K562 (cell line): ENCODE data around the gene PI4KA. TPM values are rescaled to one million over a fixed set of nuclear protein-coding genes. Genes with fewer than 3 reads are reported as not detected.

Experiments used
- ARHGAP35 ChIP-seq: fragments of 450-650 bp; IDR thresholded peaks from 2 replicates; pipeline ENCODE4 v1.6.1; 2018; ENCODE audit not compliant: partially characterized antibody
- CBX1 ChIP-seq: sonication (generic); IDR thresholded peaks from 2 replicates; pipeline ENCODE4 v1.6.1; 2016; ENCODE audit warnings: antibody characterized with exemption, low read depth, mild to moderate bottlenecking
- CBX3 ChIP-seq, 2 experiments: IDR thresholded peaks; 1 replicate in 1 of 2; 2 replicates in 1 of 2; pipeline ENCODE4 v1.6.1; 2012; ENCODE audit warnings: inconsistent platforms in 2 of 2, low read length in 2 of 2, borderline replicate concordance in 1 of 2, control low read depth in 1 of 2
- DNMT1 ChIP-seq: fragments of 450-650 bp; IDR thresholded peaks from 2 replicates; pipeline ENCODE4 v1.6.1; 2016; ENCODE audit warnings: antibody characterized with exemption, mild to moderate bottlenecking
- EP300 ChIP-seq: IDR thresholded peaks from 2 replicates; pipeline ENCODE4 v1.6.1; 2012; ENCODE audit warnings: low read length, improper control_type of control experiment
- FOXK2 ChIP-seq, 2 experiments: fragments of 450-650 bp; IDR thresholded peaks in 1 of 2; conservative IDR thresholded peaks in 1 of 2; 2 replicates each; pipeline ENCODE4 v1.6.1; 2016; ENCODE audit warnings: low read depth in 2 of 2, mild to moderate bottlenecking in 1 of 2
- GABPA ChIP-seq: fragments of 200-800 bp; sonication (Bioruptor generic); conservative IDR thresholded peaks from 2 replicates; pipeline ENCODE4 v1.6.1; 2016; ENCODE audit warnings: low read depth, missing genetic modification characterization, missing compliant biosample characterization
- HES1 ChIP-seq: fragments of 450-650 bp; IDR thresholded peaks from 2 replicates; pipeline ENCODE4 v1.6.1; 2016; ENCODE audit warnings: low read depth, mild to moderate bottlenecking, moderate library complexity
- KHSRP ChIP-seq: fragments of 450-650 bp; IDR thresholded peaks from 2 replicates; pipeline ENCODE4 v1.6.1; 2017
- L3MBTL2 ChIP-seq: fragments of 450-650 bp; IDR thresholded peaks from 2 replicates; pipeline ENCODE4 v1.6.1; 2016; ENCODE audit warnings: mild to moderate bottlenecking, moderate library complexity
- MXI1 ChIP-seq: IDR thresholded peaks from 2 replicates; pipeline ENCODE4 v1.6.1; 2011; ENCODE audit warnings: low read depth, mild to moderate bottlenecking, improper control_type of control experiment, low read length
- RAD21 ChIP-seq, 2 experiments: fragments of 250-450 bp in 1 of 2; fragments of 450-650 bp in 1 of 2; sonication (Bioruptor Pico) in 1 of 2; formaldehyde crosslinking in 1 of 2; IDR thresholded peaks in 1 of 2; conservative IDR thresholded peaks in 1 of 2; 2 replicates each; pipeline versions ENCODE4 v1.4.0 to v1.8.0; 2020 to 2022; ENCODE audit warnings: mild to moderate bottlenecking in 2 of 2, moderate library complexity in 1 of 2
- SNAPC5 ChIP-seq: fragments of 250-450 bp; sonication (Bioruptor Pico); IDR thresholded peaks from 2 replicates; pipeline ENCODE4 v1.8.0; 2021; ENCODE audit warnings: moderate library complexity, mild to moderate bottlenecking, inconsistent platforms
- STAG1 ChIP-seq: sonication (generic); formaldehyde crosslinking; IDR thresholded peaks from 2 replicates; pipeline ENCODE4 v1.5.0; 2020; ENCODE audit warnings: missing genetic modification reagents, borderline replicate concordance
- TAL1 ChIP-seq: fragments of 450-650 bp; IDR thresholded peaks from 2 replicates; pipeline ENCODE4 v1.6.1; 2016; ENCODE audit warnings: mild to moderate bottlenecking
- ZBTB8A ChIP-seq: fragments of 450-650 bp; IDR thresholded peaks from 2 replicates; pipeline ENCODE4 v1.6.1; 2018; ENCODE audit warnings: mild to moderate bottlenecking, moderate library complexity; ENCODE audit not compliant: partially characterized antibody
- ZC3H11A ChIP-seq: IDR thresholded peaks from 2 replicates; pipeline ENCODE4 v1.6.1; 2012; ENCODE audit warnings: low read depth, low read length, improper control_type of control experiment
- ZFP36 ChIP-seq: fragments of 150-350 bp; IDR thresholded peaks from 2 replicates; pipeline ENCODE4 v1.6.1; 2018; ENCODE audit warnings: low read length, low read depth; ENCODE audit not compliant: partially characterized antibody
- ZKSCAN3 ChIP-seq: fragments of 250-450 bp; sonication (Bioruptor Pico); IDR thresholded peaks from 2 replicates; pipeline ENCODE4 v1.4.0; 2020
- ZNF512 ChIP-seq: IDR thresholded peaks from 2 replicates; pipeline ENCODE4 v1.6.1; 2016; ENCODE audit warnings: missing genetic modification characterization, missing compliant biosample characterization
- polyA plus RNA-seq, 8 experiments: library from polyadenylated mRNA; depleted of rRNA in 4 of 8; stranded (reverse) in 5 of 8; unstranded in 3 of 8; fragments of >200 nt; fragmentation: Nextera tagmentation in 2 of 8; fragmentation: Illumina TruSeq in 1 of 8; extraction: Ambion mirVana in 2 of 8; extraction: Trizol in 1 of 8; gene quantifications; 2 replicates each; pipeline versions ENCODE4 v1.2.1 to v1.2.3, GENCODE V29; 2011 to 2014; ENCODE audit warnings: inconsistent platforms in 1 of 8, missing spikeins in 1 of 8
- total RNA-seq, 7 experiments: library from RNA; depleted of rRNA in 6 of 7; stranded (reverse); fragments of >200 nt in 6 of 7; fragmentation: Illumina TruSeq in 2 of 7; extraction: Trizol in 2 of 7; gene quantifications; 2 replicates each; pipeline versions ENCODE4 v1.2.1 to v1.2.3, GENCODE V29; 2011 to 2021; ENCODE audit warnings: low replicate concordance in 1 of 7
- TF ChIP-seq, protein P1 (sequence below), 2 experiments: fragments of 450-650 bp; conservative IDR thresholded peaks; 2 replicates each; pipeline ENCODE4 v1.6.1; 2017; ENCODE audit warnings: mild to moderate bottlenecking in 2 of 2, moderate library complexity in 2 of 2
- TF ChIP-seq, protein P2 (sequence below): fragments of 450-650 bp; IDR thresholded peaks from 2 replicates; pipeline ENCODE4 v1.6.1; 2017; ENCODE audit warnings: antibody characterized with exemption

The PI4KA gene
- total and polyA plus RNA-seq, 9 of the 15 experiments (the other 6 are each of a cell fraction or from before 2014, with no cell fraction given) = 7.3 to 187 (median 84.7) TPM

DNA sequence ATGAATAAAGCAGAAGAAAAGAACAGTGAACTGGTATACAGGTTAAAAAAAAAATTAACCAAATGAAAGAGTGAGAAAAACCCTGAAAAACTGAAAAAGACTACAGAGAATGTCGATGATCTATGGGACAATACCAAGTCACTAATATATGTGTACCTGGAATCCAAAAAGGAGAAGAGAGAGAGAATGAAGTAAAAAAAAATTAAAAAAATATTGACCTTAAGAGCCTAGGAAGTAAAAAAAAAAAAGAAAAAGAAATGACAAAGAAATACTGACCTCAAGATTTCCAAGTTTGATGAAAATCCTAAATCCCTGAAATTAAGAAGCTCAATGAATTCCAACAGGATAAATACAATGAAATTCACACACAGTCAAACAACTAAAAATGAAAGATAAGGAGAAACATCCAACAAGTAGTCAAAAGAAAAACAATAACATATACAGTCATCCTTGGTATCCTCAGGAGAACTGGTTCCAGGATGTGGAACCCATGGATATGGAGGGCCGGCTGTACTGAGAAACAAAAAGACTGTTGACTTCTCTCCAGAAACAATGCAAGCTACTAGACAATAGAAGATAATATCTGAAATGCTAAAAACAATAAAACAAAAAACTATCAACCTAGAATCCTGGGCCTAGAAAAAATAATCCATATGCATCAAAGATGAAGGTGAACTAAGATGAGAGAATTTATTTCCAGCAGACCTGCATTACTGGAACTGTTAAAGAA, 118.2 kb downstream of the PI4KA start (continued):
- TF ChIP-seq CBX3 (IDR thresholded peaks at IDR 0.05; ENCODE audit: borderline replicate concordance in 1 of 2, low read length in 2 of 2) = peak in 1 of 2 experiments; percentile 100; a peak in 2 of 3 replicates
- TF ChIP-seq SNAPC5 (CRISPR knock-in tag) = no peak
- no peak for TF ChIP-seq GABPA (tag)
- peak; percentile 3 for TF ChIP-seq TAL1
- no peak for TF ChIP-seq STAG1 (CRISPR knock-in tag)
- no peak for TF ChIP-seq ZKSCAN3
- TF ChIP-seq EP300 = 0 out of 2 replicates have a peak, but pooled peaks have one; percentile 31
- TF ChIP-seq HES1 = 0 out of 2 replicates have a peak, but pooled peaks have one; percentile 24
- TF ChIP-seq ZBTB8A = no peak
- peak; percentile 62 for TF ChIP-seq ARHGAP35
- TF ChIP-seq ZFP36 = no peak
- no peak for TF ChIP-seq RAD21 (CRISPR knock-in tag; conservative IDR thresholded peaks at IDR 0.05 in 1 of 2, IDR thresholded peaks at IDR 0.05 in 1 of 2)
- no peak for TF ChIP-seq MXI1
- TF ChIP-seq DNMT1 = peak; percentile 97; the same call in 1 of the 2 replicates
- TF ChIP-seq, protein P1, sequence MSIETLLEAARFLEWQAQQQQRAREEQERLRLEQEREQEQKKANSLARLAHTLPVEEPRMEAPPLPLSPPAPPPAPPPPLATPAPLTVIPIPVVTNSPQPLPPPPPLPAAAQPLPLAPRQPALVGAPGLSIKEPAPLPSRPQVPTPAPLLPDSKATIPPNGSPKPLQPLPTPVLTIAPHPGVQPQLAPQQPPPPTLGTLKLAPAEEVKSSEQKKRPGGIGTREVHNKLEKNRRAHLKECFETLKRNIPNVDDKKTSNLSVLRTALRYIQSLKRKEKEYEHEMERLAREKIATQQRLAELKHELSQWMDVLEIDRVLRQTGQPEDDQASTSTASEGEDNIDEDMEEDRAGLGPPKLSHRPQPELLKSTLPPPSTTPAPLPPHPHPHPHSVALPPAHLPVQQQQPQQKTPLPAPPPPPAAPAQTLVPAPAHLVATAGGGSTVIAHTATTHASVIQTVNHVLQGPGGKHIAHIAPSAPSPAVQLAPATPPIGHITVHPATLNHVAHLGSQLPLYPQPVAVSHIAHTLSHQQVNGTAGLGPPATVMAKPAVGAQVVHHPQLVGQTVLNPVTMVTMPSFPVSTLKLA (conservative IDR thresholded peaks at IDR 0.05) = peak in 1 of 2 experiments; percentile 28; a peak in 1 of 4 replicates
- TF ChIP-seq KHSRP = peak; percentile 65
- peak; percentile 95; the same call in 1 of the 2 replicates for TF ChIP-seq CBX1
- 0 out of 2 replicates have a peak, but pooled peaks have one; percentile 63 for TF ChIP-seq ZC3H11A
- TF ChIP-seq L3MBTL2 = no peak
- TF ChIP-seq, protein P2, sequence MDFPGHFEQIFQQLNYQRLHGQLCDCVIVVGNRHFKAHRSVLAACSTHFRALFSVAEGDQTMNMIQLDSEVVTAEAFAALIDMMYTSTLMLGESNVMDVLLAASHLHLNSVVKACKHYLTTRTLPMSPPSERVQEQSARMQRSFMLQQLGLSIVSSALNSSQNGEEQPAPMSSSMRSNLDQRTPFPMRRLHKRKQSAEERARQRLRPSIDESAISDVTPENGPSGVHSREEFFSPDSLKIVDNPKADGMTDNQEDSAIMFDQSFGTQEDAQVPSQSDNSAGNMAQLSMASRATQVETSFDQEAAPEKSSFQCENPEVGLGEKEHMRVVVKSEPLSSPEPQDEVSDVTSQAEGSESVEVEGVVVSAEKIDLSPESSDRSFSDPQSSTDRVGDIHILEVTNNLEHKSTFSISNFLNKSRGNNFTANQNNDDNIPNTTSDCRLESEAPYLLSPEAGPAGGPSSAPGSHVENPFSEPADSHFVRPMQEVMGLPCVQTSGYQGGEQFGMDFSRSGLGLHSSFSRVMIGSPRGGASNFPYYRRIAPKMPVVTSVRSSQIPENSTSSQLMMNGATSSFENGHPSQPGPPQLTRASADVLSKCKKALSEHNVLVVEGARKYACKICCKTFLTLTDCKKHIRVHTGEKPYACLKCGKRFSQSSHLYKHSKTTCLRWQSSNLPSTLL = peak; percentile 65; the same call in 1 of the 2 replicates
- TF ChIP-seq ZNF512 (tag) = peak; percentile 96
- peak; percentile 37 to 62; a peak in 2 of 4 replicates for TF ChIP-seq FOXK2 (conservative IDR thresholded peaks at IDR 0.05 in 1 of 2, IDR thresholded peaks at IDR 0.05 in 1 of 2; ENCODE audit: low read depth in 2 of 2)
